Adrenal gland (tissue), 12 donors: ENCODE results near the gene SERP2. TPM values are rescaled to one million over a fixed set of nuclear protein-coding genes. Genes with fewer than 3 reads are reported as not detected.
A peak's percentile ranks its signal among the peaks of the same experiment; 100 is the strongest.

ENCODE experiments used
- DNase-seq, 7 donors: peaks; one replicate each; pipeline ENCODE4 v3.0.0-alpha.2; 2019 to 2020
- H3K27ac ChIP-seq, 5 donors: fragments of 200-600 bp; sonication (generic) in 4 of 5; 1 replicate in 3 of 5; 2 replicates in 2 of 5; pipeline versions ENCODE4 v1.5.1 to v1.8.0; 2016 to 2020; ENCODE audit warnings: mild to moderate bottlenecking in 1 of 5
- H3K27me3 ChIP-seq: fragments of 200-600 bp; 2 replicates; pipeline ENCODE4 v1.8.0; 2021
- H3K36me3 ChIP-seq, 2 donors: fragments of 200-600 bp; replicated peaks in 1 of 2; 1 replicate in 1 of 2; 2 replicates in 1 of 2; pipeline versions ENCODE4 v1.5.1 to v1.8.0; 2018 to 2022
- H3K4me1 ChIP-seq, 2 donors: fragments of 200-600 bp; replicated peaks in 1 of 2; 1 replicate in 1 of 2; 2 replicates in 1 of 2; pipeline versions ENCODE4 v1.5.1 to v1.8.0; 2018 to 2021
- H3K4me3 ChIP-seq, 4 donors: fragments of 200-600 bp; sonication (generic) in 3 of 4; one replicate each; pipeline ENCODE4 v1.5.1; 2016 to 2018
- H3K9me3 ChIP-seq, 3 donors: fragments of 200-600 bp; sonication (generic) in 1 of 3; replicated peaks in 1 of 3; 1 replicate in 2 of 3; 2 replicates in 1 of 3; pipeline versions ENCODE4 v1.5.1 to v1.8.0; 2016 to 2021
- POLR2A ChIP-seq, 2 donors: fragments of 450-650 bp; IDR thresholded peaks; one replicate each; pipeline ENCODE4 v1.6.1; 2017; ENCODE audit warnings: antibody characterized with exemption in 2 of 2, mild to moderate bottlenecking in 2 of 2, moderate library complexity in 1 of 2
- WGBS, 4 donors: extraction: QIAGEN DNeasy Blood & Tissue Kit in 2 of 4; methylation state at CpG; one replicate each; pipeline versions ENCODE4 v1.1.5 to v1.1.7; 2013 to 2017; 5-methylcytosine and 5-hydroxymethylcytosine counted together
- intact Hi-C, 2 donors: fragments of 100-400 bp; cut with DNase I; formaldehyde crosslinking; loops; one replicate each; pipeline versions ENCODE4 v1.14.1 to v1.15.0; 2022 to 2023
- polyA plus RNA-seq, 3 donors: library from polyadenylated mRNA; stranded (reverse); fragments of 200-250 nt in 2 of 3; fragments of 350-450 nt in 1 of 3; fragmentation: Illumina TruSeq in 1 of 3; extraction: RNeasy Lipid Tissue Mini Kit (QIAGEN cat#74804) in 1 of 3; gene quantifications; one replicate each; pipeline ENCODE4 v1.2.3, GENCODE V29; 2013 to 2014
- total RNA-seq, 9 donors: library from RNA; depleted of rRNA in 4 of 9; stranded (reverse); fragments of >200 nt in 4 of 9; fragments of 120-200 nt in 1 of 9; fragmentation: NEBNext Ultra II Directional in 1 of 9; extraction: Animal tissue kit (Norgen Biotek cat#: 25700) in 1 of 9; gene quantifications; one replicate each; pipeline versions ENCODE4 v1.1.0 to v1.2.4, GENCODE V29; 2013 to 2023
- TF ChIP-seq, protein P1 (sequence below), 6 experiments: fragments of 450-650 bp in 4 of 6; fragments of 200-600 bp in 2 of 6; sonication (generic) in 1 of 6; IDR thresholded peaks; 1 replicate in 5 of 6; 2 replicates in 1 of 6; pipeline versions ENCODE4 v1.5.1 to v1.8.0; 2016 to 2021; ENCODE audit warnings: antibody characterized with exemption in 6 of 6, mild to moderate bottlenecking in 2 of 6, moderate library complexity in 1 of 6
- donor health status: healthy with polysubstance abuse.
- donor health status: Bipolar disorder and iron deficiency.
- donor health status: DM: yes; HTN: yes; CAD: no.
- donor health status: DM: no; HTN: no; CAD: no.
- donor health status: DM: no; HTN: no; CAD: no.
- donor health status: DM: yes; HTN: yes; CAD: no.

The SERP2 gene
- total and polyA plus RNA-seq, 12 donors: 2.6 to 11.3 (median 4.5) TPM

DNA sequence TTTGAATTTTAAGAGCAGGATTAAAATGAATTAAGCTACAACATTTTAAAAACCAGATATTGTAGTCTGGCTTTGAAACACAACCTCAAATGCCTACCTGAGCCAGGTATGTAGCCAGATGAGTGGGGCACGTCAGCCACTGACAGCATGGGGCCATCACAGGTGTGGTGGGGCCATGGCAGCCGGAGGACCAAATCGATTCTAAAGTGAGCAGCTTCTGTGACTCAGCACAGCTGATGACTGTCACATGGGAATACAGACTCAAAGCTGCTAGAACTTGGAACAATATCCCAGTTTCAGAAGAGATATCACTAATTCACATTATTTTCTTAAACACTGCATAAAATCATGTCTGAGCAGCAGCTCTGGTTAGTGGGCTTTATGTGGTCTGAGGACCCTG lies 52.8 kb downstream of the SERP2 start:
- no peak overlapping the region for H3K27ac ChIP-seq
- intact Hi-C loops: no loop called here
- H3K4me1 ChIP-seq: peaks cover 6 to 13% of the 10 kb centered on the region in 2 donors
- H3K36me3 ChIP-seq: no peaks in the 10 kb centered on the region
- H3K4me3 ChIP-seq: no peak overlapping the region
- no peaks in the 10 kb centered on the region for H3K9me3 ChIP-seq
- TF ChIP-seq, protein P1, sequence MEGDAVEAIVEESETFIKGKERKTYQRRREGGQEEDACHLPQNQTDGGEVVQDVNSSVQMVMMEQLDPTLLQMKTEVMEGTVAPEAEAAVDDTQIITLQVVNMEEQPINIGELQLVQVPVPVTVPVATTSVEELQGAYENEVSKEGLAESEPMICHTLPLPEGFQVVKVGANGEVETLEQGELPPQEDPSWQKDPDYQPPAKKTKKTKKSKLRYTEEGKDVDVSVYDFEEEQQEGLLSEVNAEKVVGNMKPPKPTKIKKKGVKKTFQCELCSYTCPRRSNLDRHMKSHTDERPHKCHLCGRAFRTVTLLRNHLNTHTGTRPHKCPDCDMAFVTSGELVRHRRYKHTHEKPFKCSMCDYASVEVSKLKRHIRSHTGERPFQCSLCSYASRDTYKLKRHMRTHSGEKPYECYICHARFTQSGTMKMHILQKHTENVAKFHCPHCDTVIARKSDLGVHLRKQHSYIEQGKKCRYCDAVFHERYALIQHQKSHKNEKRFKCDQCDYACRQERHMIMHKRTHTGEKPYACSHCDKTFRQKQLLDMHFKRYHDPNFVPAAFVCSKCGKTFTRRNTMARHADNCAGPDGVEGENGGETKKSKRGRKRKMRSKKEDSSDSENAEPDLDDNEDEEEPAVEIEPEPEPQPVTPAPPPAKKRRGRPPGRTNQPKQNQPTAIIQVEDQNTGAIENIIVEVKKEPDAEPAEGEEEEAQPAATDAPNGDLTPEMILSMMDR (IDR thresholded peaks at IDR 0.05): no peak
- no peak for TF ChIP-seq POLR2A (IDR thresholded peaks at IDR 0.05)
- DNase-seq: no peak
- WGBS, 4 donors: 65 to 77% (median 75%) methylated on average over 3 of the region's 3 CpGs
- H3K27me3 ChIP-seq: no peaks in the 10 kb centered on the region

DNA sequence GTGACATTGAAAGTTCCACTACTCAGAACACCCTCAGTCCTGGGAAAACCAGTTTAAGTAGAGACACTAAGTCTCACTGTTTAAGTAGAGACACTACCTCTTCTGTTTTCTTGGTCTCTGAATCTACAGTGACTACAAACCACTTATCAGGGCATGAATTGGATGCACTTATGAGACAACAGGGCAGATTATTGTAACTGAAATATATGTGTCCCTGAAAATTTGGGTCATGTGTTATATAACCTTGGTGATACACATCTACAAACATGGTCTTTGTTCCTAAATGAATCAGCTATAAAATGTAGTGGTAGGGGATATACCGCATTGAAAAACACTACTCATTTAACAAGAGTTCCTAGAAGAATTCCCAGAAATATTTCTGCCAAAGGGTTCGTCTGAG lies 55.7 kb downstream of the SERP2 start:
- intact Hi-C loops: no loop called here
- 40 to 45% (median 44%) methylated on average over 2 of the region's 2 CpGs for WGBS, 4 donors

DNA sequence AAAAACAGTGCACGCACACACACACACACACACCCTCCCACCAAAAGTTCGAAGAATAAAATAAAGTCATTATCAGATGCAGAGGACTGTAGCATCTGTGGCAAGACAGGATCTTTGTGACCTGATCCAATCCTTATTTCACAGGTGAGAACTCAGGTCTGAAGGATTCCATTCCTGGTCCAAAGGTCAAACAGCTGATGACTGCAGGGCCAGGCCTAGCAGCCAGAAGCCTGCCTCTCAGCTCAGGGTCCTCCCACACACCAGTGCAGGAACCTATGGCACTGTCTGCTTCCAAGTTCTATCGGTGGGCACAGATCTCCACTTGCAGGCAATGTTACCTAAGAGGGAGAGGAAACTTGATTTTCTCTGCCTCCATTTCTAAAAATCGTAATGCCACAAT lies 57.5 kb downstream of the SERP2 start:
- intact Hi-C loops: loop anchor here (10.0 kb wide), 3 partner anchors 186 to 376 kb away; no protein-coding TSS in a partner anchor
- WGBS, 4 donors: 82 to 89% (median 87%) methylated on average over 4 of the region's 4 CpGs
- TF ChIP-seq POLR2A (IDR thresholded peaks at IDR 0.05): no peak
- TF ChIP-seq, protein P1 (IDR thresholded peaks at IDR 0.05): no peak
- H3K9me3 ChIP-seq: no peaks in the 10 kb centered on the region
- peaks cover 0 to 19% of the 10 kb centered on the region in 2 donors for H3K36me3 ChIP-seq
- DNase-seq: no peak
- H3K4me3 ChIP-seq: no peak overlapping the region
- H3K4me1 ChIP-seq: peaks cover 10 to 41% of the 10 kb centered on the region in 2 donors
- H3K27me3 ChIP-seq: no peaks in the 10 kb centered on the region
- H3K27ac ChIP-seq: no peak overlapping the region

More for the DNA sequence above, 55.7 kb downstream of the SERP2 start:
- Histone ChIP-seq H3K4me3 (no peak overlapping the region), H3K9me3 (no peaks in the 10 kb centered on the region), H3K27me3 (no peaks in the 10 kb centered on the region), H3K36me3 (peaks cover 0 to 14% of the 10 kb centered on the region in 2 donors), H3K4me1 (peaks cover 6 to 34% of the 10 kb centered on the region in 2 donors), H3K27ac (peak overlapping the region in 3 of 5 donors; percentile 23 to 51 (median 31))
- no peak for DNase-seq
- TF ChIP-seq, protein P1 (IDR thresholded peaks at IDR 0.05): no peak
- no peak for TF ChIP-seq POLR2A (IDR thresholded peaks at IDR 0.05)

DNA sequence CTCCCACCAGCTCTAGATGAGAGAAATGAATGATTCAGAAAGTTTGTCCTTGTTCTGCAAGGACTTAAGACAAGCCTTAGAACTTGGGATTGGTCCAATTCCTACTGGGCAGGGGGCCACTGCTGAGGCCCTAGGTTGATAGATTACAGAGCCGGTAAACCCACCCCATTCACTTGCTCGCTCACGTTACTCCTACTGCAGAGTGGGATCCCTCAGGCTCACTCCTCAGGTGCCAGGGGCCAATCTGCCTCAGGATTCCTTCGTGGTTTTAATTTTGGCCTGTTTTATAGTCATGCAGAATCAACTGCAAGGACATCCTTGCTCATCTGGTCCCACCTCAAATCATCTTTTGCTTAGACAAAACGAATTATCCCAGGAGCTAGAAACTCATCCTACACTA lies 59.0 kb downstream of the SERP2 start:
- Histone ChIP-seq H3K27ac (peak overlapping the region in 2 of 5 donors; percentile 7 to 96), H3K4me1 (peaks cover 10 to 47% of the 10 kb centered on the region in 2 donors), H3K36me3 (peaks cover 0 to 19% of the 10 kb centered on the region in 2 donors), H3K27me3 (no peaks in the 10 kb centered on the region), H3K9me3 (no peaks in the 10 kb centered on the region), H3K4me3 (no peak overlapping the region)
- intact Hi-C loops: loop anchor here (10.0 kb wide), 3 partner anchors 188 to 378 kb away; no protein-coding TSS in a partner anchor
- no peak for DNase-seq
- TF ChIP-seq, protein P1 (IDR thresholded peaks at IDR 0.05): no peak
- no peak for TF ChIP-seq POLR2A (IDR thresholded peaks at IDR 0.05)
- WGBS, 4 donors: 55 to 63% (median 56%) methylated on average over 5 of the region's 5 CpGs
